ENCODE measurements around the gene SUMF1.

GRCh38 chr3:4492208-4493013 is 25.3 kb upstream of the SUMF1 start:
- TF ChIP-seq TARDBP (IDR thresholded peaks at IDR 0.05) (no peak), FOXA1 (IDR thresholded peaks at IDR 0.05) (no peak), BHLHE40 (IDR thresholded peaks at IDR 0.05; ENCODE audit: borderline replicate concordance) (no peak), L3MBTL2 (conservative IDR thresholded peaks at IDR 0.05) (no peak), FOXM1 (IDR thresholded peaks at IDR 0.05; ENCODE audit: borderline replicate concordance) (no peak), ELF4 (IDR thresholded peaks at IDR 0.05) (no peak), HDGF (IDR thresholded peaks at IDR 0.05; ENCODE audit: borderline replicate concordance) (no peak)

Data from HEK293T (cell line).